GM21786 (cell line): Measurements from ENCODE around the gene ITPR1.
A peak's percentile ranks its signal among the peaks of the same experiment; 100 is the strongest.
"Not testable (repeated sequence)": the region's sequence is repeated elsewhere in the genome, so short reads cannot be mapped to it uniquely, and the experiment has no call there.

Experiments used
- ATAC-seq: cut with Tn5 transposase; IDR thresholded peaks from one replicate; pipeline ENCODE4 v1.9.1; 2021; ENCODE audit not compliant: unreplicated experiment

Gene ITPR1

GRCh38 chr3:4493014-4493940 is at the start of gene ITPR1:
Gene ITPR1, plus strand, starts transcription at chr3:4493348. Its CDS starts 23,144 bp downstream, at chr3:4516492.
- ATAC-seq: peak; percentile 89

GRCh38 chr3:4447295-4447999 is 45.7 kb upstream of the ITPR1 start:
- ATAC-seq: no peak

- ATAC-seq: no peak
Observed at GRCh38 chr3:4448187-4448586, 45.0 kb upstream of the ITPR1 start.

- no peak for ATAC-seq
Observed at GRCh38 chr3:4449043-4449805, 43.9 kb upstream of the ITPR1 start.

GRCh38 chr3:4454142-4454541 is 39.0 kb upstream of the ITPR1 start:
- ATAC-seq: no peak

GRCh38 chr3:4456780-4457179 is 36.4 kb upstream of the ITPR1 start:
- ATAC-seq: not testable (repeated sequence)

GRCh38 chr3:4458961-4459360 is 34.2 kb upstream of the ITPR1 start:
- ATAC-seq: no peak

GRCh38 chr3:4460334-4460733 is 32.8 kb upstream of the ITPR1 start:
- no peak for ATAC-seq

- no peak for ATAC-seq
Observed at GRCh38 chr3:4461468-4462090, 31.6 kb upstream of the ITPR1 start.

- ATAC-seq: no peak
Observed at GRCh38 chr3:4462369-4463040, 30.6 kb upstream of the ITPR1 start.

GRCh38 chr3:4464576-4464975 is 28.6 kb upstream of the ITPR1 start:
- ATAC-seq: no peak

GRCh38 chr3:4466741-4467521 is 26.2 kb upstream of the ITPR1 start, which contains the start of gene SUMF1:
Gene SUMF1, minus strand, starts transcription at chr3:4467269. Its CDS starts 24 bp downstream, at chr3:4467245.
- peak; percentile 100 for ATAC-seq

- ATAC-seq: no peak
Observed at GRCh38 chr3:4467522-4467867, 25.7 kb upstream of the ITPR1 start.

GRCh38 chr3:4471907-4472306 is 21.2 kb upstream of the ITPR1 start:
- no peak for ATAC-seq

- ATAC-seq: no peak
Observed at GRCh38 chr3:4472312-4472711, 20.8 kb upstream of the ITPR1 start.

- ATAC-seq: no peak
Observed at GRCh38 chr3:4472766-4473165, 20.4 kb upstream of the ITPR1 start.

- ATAC-seq: peak; percentile 61
Observed at GRCh38 chr3:4474683-4475490, 18.3 kb upstream of the ITPR1 start.

- ATAC-seq: no peak
Observed at GRCh38 chr3:4475804-4476203, 17.3 kb upstream of the ITPR1 start.

GRCh38 chr3:4476496-4476895 is 16.7 kb upstream of the ITPR1 start:
- ATAC-seq: no peak
